DND-41 (cell line): ENCODE measurements around the gene ARFGEF3.

ENCODE experiments used
- ATAC-seq: fragments of 200-7000 bp; cut with Tn5 transposase; 3 replicates; pipeline ENCODE4 v1.9.1; 2021; ENCODE audit warnings: low read depth; ENCODE audit not compliant: insufficient read depth
- DNase-seq: peaks from one replicate; pipeline ENCODE4 v3.0.0-alpha.2; 2020
- H2AFZ ChIP-seq: 2 replicates; pipeline ENCODE4 v1.6.0; 2012; ENCODE audit warnings: low read depth, low read length
- H3K27ac ChIP-seq: 2 replicates; pipeline ENCODE4 v1.5.1; 2012; ENCODE audit warnings: low read length, inconsistent platforms
- H3K27me3 ChIP-seq: fragments of 200-600 bp; sonication (generic); 2 replicates; pipeline ENCODE4 v1.6.0; 2012; ENCODE audit warnings: low read length, mild to moderate bottlenecking, inconsistent platforms; ENCODE audit not compliant: insufficient read depth, poor library complexity
- H3K36me3 ChIP-seq: 2 replicates; pipeline ENCODE4 v1.5.1; 2012; ENCODE audit warnings: low read length, inconsistent platforms; ENCODE audit not compliant: insufficient read depth
- H3K4me1 ChIP-seq: 2 replicates; pipeline ENCODE4 v1.5.1; 2012; ENCODE audit warnings: mild to moderate bottlenecking, low read length; ENCODE audit not compliant: insufficient read depth
- H3K4me2 ChIP-seq: 2 replicates; pipeline ENCODE4 v1.6.0; 2012; ENCODE audit warnings: mild to moderate bottlenecking, moderate library complexity, low read length, inconsistent platforms; ENCODE audit not compliant: insufficient read depth
- H3K4me3 ChIP-seq, 2 experiments: fragments of 200-600 bp in 1 of 2; shearing (Covaris generic) in 1 of 2; 2 replicates each; pipeline ENCODE4 v1.5.1; 2012 to 2016; ENCODE audit warnings: inconsistent platforms in 2 of 2, low read length in 2 of 2, mild to moderate bottlenecking in 2 of 2, low read depth in 1 of 2, moderate library complexity in 1 of 2
- H3K79me2 ChIP-seq: 2 replicates; pipeline ENCODE4 v1.6.0; 2012; ENCODE audit warnings: low read length, inconsistent platforms; ENCODE audit not compliant: insufficient read depth
- H3K9ac ChIP-seq: 2 replicates; pipeline ENCODE4 v1.6.0; 2012; ENCODE audit warnings: low read depth, mild to moderate bottlenecking, inconsistent platforms, low read length, moderate library complexity
- H3K9me3 ChIP-seq: 2 replicates; pipeline ENCODE4 v1.5.1; 2012; ENCODE audit warnings: low read length, moderate library complexity, mild to moderate bottlenecking, inconsistent platforms; ENCODE audit not compliant: insufficient read depth, severe bottlenecking
- H4K20me1 ChIP-seq: 2 replicates; pipeline ENCODE4 v1.6.0; 2012; ENCODE audit warnings: low read length; ENCODE audit not compliant: insufficient read depth
- EZH2 ChIP-seq: IDR thresholded peaks from 3 replicates; pipeline ENCODE4 v1.6.1; 2012; ENCODE audit warnings: borderline replicate concordance, low read depth, mild to moderate bottlenecking, moderate library complexity, low read length, inconsistent platforms; ENCODE audit not compliant: severe bottlenecking
- TF ChIP-seq, protein P1 (sequence below): IDR thresholded peaks from 2 replicates; pipeline ENCODE4 v1.5.1; 2012; ENCODE audit warnings: borderline replicate concordance, low read length, moderate library complexity, mild to moderate bottlenecking; ENCODE audit not compliant: poor library complexity, severe bottlenecking; ENCODE audit errors: extremely low read depth

Gene ARFGEF3

DNA sequence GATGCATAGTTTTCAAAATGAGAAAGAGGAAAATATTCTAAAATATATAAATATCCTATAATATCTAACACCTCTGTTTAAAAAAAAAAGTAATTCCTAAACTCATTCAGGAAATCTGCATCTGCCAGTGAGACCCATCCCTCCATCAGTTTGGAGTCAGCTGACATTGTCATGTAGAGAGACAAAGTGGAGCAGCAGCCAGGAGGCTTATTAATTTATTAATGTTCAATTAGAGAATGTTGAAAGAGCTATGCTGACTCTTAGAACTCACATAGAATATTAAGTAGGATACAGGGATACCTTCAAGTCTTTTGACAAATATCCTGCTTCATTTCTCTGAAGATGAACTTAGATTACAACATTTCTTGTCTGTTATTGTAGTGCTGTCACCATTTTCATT is 41.8 kb upstream of the ARFGEF3 start:
- no peaks in the 10 kb centered on the region for H3K36me3 ChIP-seq

GRCh38 chr6:138124096-138124495 is 37.6 kb upstream of the ARFGEF3 start:
- no peak overlapping the region for H3K27ac ChIP-seq
- no peak for ATAC-seq

More for the DNA sequence above, 41.8 kb upstream of the ARFGEF3 start:
- H3K4me3 ChIP-seq = no peak overlapping the region
- H3K4me1 ChIP-seq = no peaks in the 10 kb centered on the region
- H3K4me2 ChIP-seq = no peak overlapping the region
- no peak overlapping the region for H3K9ac ChIP-seq
- DNase-seq = no peak
- TF ChIP-seq EZH2 = no peak
- TF ChIP-seq, protein P1, sequence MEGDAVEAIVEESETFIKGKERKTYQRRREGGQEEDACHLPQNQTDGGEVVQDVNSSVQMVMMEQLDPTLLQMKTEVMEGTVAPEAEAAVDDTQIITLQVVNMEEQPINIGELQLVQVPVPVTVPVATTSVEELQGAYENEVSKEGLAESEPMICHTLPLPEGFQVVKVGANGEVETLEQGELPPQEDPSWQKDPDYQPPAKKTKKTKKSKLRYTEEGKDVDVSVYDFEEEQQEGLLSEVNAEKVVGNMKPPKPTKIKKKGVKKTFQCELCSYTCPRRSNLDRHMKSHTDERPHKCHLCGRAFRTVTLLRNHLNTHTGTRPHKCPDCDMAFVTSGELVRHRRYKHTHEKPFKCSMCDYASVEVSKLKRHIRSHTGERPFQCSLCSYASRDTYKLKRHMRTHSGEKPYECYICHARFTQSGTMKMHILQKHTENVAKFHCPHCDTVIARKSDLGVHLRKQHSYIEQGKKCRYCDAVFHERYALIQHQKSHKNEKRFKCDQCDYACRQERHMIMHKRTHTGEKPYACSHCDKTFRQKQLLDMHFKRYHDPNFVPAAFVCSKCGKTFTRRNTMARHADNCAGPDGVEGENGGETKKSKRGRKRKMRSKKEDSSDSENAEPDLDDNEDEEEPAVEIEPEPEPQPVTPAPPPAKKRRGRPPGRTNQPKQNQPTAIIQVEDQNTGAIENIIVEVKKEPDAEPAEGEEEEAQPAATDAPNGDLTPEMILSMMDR = no peak
- peaks cover 20% of the 10 kb centered on the region for H3K27me3 ChIP-seq
- no peak overlapping the region for H3K27ac ChIP-seq
- ATAC-seq = no peak
- H3K79me2 ChIP-seq = no peaks in the 10 kb centered on the region
- H2AFZ ChIP-seq = no peak overlapping the region
- H3K9me3 ChIP-seq = no peaks in the 10 kb centered on the region
- H4K20me1 ChIP-seq = no peaks in the 10 kb centered on the region

DNA sequence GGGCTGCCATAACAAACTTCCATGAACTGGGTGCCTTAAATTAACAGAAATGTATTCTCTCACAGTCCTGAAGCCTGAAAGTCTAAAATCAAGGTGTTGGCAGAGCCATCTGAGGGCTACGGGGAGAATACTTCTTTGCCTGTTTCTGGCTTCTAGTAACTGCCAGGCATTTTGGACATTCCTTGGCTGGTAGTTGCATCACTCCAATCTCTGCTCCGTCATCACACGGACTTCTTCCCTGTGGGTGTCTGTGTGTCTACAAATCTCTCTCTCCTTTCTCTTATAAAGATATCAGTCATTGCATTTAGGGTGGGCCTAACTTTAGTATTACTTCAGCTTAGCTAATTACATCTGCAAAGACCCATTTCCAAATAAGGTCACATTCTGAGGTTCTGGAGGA is 33.6 kb upstream of the ARFGEF3 start:
- Histone ChIP-seq H3K27me3 (peaks cover 2% of the 10 kb centered on the region), H3K4me3 (no peak overlapping the region), H3K27ac (no peak overlapping the region), H2AFZ (no peak overlapping the region), H3K4me2 (no peak overlapping the region), H4K20me1 (no peaks in the 10 kb centered on the region), H3K36me3 (no peaks in the 10 kb centered on the region), H3K9me3 (no peaks in the 10 kb centered on the region), H3K79me2 (no peaks in the 10 kb centered on the region), H3K9ac (no peak overlapping the region), H3K4me1 (no peaks in the 10 kb centered on the region)
- no peak for TF ChIP-seq EZH2
- TF ChIP-seq, protein P1 = no peak
- ATAC-seq (no peak), DNase-seq (no peak)

More at GRCh38 chr6:138124096-138124495, 37.6 kb upstream of the ARFGEF3 start:
- Histone ChIP-seq H4K20me1 (no peaks in the 10 kb centered on the region), H3K36me3 (no peaks in the 10 kb centered on the region), H2AFZ (no peak overlapping the region), H3K4me2 (no peak overlapping the region), H3K4me3 (no peak overlapping the region), H3K79me2 (no peaks in the 10 kb centered on the region), H3K9me3 (no peaks in the 10 kb centered on the region), H3K4me1 (no peaks in the 10 kb centered on the region), H3K9ac (no peak overlapping the region), H3K27me3 (peaks cover 17% of the 10 kb centered on the region)
- DNase-seq = no peak
- no peak for TF ChIP-seq EZH2
- TF ChIP-seq, protein P1 = no peak

DNA sequence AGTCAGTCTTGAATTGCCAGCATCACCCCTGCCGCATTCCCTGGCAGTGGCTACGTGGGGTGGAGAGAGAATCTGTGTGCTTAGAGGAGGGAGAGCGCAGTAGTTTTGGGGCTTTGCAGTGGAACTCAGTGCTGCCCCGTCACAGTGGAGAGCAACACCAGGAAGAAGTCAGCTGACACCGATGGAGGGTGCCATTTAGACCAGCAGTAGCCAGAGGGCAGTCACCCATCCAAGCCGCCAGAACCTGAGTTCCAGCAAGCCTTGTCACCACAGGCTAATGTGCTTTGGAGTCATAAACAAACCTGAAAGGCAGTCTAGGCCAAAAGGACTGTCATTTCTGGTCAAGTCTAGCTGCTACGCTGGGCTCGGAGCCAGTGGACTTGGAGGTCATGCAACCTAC is 32.5 kb upstream of the ARFGEF3 start:
- Histone ChIP-seq H3K9ac (no peak overlapping the region), H3K9me3 (no peaks in the 10 kb centered on the region), H4K20me1 (no peaks in the 10 kb centered on the region), H3K36me3 (no peaks in the 10 kb centered on the region), H2AFZ (no peak overlapping the region), H3K79me2 (no peaks in the 10 kb centered on the region), H3K4me2 (no peak overlapping the region), H3K27me3 (no peaks in the 10 kb centered on the region), H3K4me3 (no peak overlapping the region), H3K4me1 (no peaks in the 10 kb centered on the region), H3K27ac (no peak overlapping the region)
- DNase-seq (no peak), ATAC-seq (no peak)
- TF ChIP-seq, protein P1 = no peak
